Upper lobe of left lung (tissue), 4 donors: ENCODE data around the gene TFB1M.

ENCODE experiments used
- POLR2A ChIP-seq, 4 donors: fragments of 450-650 bp; IDR thresholded peaks; one replicate each; pipeline ENCODE4 v1.5.1; 2016 to 2017; ENCODE audit warnings: antibody characterized with exemption in 4 of 4, mild to moderate bottlenecking in 2 of 4
- POLR2AphosphoS5 ChIP-seq, 2 donors: sonication (generic); formaldehyde crosslinking; IDR thresholded peaks; one replicate each; pipeline ENCODE4 v1.5.1; 2017; ENCODE audit warnings: antibody characterized with exemption in 2 of 2
- TF ChIP-seq, protein P1 (sequence below), 6 experiments: fragments of 450-650 bp in 4 of 6; fragments of 200-600 bp in 2 of 6; sonication (generic) in 2 of 6; IDR thresholded peaks; one replicate each; pipeline ENCODE4 v1.5.1; 2016 to 2019; ENCODE audit warnings: antibody characterized with exemption in 6 of 6

DNA sequence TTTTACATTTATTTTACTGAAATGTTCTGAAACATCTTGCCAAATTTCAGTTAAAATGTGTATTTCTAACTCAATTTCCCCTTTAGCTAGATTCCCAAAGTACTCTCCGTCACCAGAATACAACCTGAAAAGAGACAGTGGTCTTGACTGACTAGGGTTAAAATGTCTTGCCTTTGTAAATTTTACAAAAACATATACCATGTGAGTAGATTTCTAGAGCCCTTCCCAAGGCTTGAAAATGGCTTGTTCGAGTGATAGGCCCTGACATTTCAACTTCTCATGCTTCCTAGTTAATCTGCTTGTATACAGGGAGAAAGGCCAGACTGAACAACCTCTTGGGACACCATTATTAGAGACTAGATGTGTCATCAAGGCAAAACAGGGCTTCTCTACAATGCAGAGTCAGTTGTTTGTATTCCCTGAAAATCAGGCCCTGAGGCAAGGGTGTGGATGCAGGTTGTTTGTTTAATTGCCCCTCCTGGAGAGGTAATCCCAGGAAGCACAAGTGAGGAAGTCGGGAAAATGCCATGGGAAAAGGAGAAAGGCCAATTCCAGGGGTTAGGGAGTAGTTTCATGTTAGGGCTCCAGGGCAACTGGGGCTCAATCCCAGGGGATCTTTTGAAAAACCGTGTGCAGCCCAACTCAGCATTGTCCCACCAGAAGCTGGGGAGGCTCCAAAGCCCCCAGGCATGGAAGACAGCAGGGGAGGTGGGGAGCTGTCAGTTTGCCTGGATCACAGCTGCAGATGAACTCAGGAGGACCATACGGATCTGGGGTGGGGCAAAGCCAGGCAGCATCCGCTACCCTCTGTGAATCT lies 11.6 kb upstream of the TFB1M start:
- TF ChIP-seq, protein P1, sequence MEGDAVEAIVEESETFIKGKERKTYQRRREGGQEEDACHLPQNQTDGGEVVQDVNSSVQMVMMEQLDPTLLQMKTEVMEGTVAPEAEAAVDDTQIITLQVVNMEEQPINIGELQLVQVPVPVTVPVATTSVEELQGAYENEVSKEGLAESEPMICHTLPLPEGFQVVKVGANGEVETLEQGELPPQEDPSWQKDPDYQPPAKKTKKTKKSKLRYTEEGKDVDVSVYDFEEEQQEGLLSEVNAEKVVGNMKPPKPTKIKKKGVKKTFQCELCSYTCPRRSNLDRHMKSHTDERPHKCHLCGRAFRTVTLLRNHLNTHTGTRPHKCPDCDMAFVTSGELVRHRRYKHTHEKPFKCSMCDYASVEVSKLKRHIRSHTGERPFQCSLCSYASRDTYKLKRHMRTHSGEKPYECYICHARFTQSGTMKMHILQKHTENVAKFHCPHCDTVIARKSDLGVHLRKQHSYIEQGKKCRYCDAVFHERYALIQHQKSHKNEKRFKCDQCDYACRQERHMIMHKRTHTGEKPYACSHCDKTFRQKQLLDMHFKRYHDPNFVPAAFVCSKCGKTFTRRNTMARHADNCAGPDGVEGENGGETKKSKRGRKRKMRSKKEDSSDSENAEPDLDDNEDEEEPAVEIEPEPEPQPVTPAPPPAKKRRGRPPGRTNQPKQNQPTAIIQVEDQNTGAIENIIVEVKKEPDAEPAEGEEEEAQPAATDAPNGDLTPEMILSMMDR (IDR thresholded peaks at IDR 0.05) = no peak
- no peak for TF ChIP-seq POLR2A (IDR thresholded peaks at IDR 0.05)
- no peak for TF ChIP-seq POLR2AphosphoS5 (IDR thresholded peaks at IDR 0.05)
